HG03442 (cell line): ENCODE measurements around the gene B4GALNT4.
"Not testable (repeated sequence)": the region's sequence is repeated elsewhere in the genome, so short reads cannot be mapped to it uniquely, and the experiment has no call there.

Experiments
- ATAC-seq: cut with Tn5 transposase; IDR thresholded peaks from one replicate; pipeline ENCODE4 v1.9.1; 2021; ENCODE audit warnings: mild to moderate bottlenecking, moderate library complexity; ENCODE audit not compliant: unreplicated experiment

The B4GALNT4 gene

DNA sequence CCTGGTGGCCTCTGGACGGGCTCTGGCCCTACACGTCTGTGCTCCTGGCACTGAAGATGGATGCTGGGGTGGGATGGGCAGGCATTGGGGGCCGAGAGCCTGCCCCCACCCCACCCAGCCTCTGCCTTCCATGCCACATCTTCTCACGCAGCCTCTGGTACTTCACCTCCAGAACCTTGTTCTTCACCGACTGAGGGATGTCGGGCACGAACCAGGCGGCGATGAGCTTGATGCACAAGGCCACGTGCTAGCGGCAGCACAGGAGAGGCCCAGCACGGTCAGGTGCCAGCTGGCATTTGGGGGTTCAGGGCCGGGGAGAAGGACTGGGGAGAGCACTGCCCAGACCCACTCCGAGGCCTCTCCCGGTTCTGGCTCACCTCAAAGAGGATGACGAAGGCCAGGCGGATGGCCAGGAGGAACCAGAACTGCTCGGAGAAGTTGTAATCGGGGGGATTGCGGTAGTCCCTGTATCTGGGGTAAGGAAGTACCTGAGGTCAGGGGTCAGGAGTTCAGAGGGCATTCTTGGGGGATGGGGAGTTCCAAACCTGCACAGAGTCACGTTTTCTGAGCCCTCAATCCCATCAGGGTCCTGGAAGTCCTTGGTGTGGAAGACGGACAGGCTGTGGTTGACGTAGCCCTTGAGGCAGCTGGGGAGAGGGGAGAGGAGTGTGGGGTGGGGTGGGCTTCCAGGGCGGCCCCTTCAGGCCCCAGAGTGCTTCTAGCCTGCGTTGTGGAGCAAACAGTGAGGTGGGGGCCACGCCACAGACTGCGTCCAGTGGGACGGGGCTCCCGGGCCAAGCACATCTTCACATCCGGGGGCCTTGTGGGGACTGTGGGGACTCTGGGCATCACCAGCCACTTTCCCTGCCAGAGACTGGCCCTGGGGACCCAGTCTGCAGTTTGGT is 49.3 kb downstream of the B4GALNT4 start:
- no peak for ATAC-seq

DNA sequence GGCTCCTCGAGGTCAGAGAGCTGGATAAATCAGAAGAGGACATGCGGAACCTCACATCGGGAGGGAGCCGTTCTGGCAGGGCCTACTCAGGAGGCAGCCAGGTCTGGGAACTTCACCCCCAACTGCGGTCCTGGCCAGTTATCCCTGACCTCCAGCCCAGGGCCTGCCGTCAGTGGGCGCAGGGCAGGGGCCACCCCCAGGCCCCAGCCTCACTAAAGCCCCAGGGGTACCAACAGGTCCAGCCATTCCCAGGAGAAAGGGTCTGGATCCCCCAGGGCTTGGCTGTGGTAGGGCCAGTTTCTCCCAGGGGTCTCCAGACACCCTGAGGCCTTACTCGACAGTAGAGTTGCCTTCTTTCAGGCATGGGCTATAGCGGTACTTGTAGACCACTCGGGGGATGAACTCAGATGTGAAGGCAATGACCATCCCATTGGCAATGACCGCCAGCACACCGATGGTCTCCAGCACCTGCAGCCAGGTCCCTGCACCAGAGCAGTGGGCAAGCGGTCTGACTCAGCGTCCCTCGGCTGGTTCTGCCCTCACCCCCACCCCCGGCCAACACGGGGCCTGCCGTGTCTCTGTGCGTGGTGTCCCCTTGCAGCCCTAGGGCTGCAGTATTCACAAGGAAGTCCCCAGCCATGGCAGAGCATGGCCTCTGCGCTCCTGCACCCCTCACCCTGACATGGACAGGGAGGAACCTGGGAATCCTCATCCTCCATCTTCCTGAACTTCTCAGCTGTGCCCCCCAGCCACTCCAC is 50.1 kb downstream of the B4GALNT4 start:
- no peak for ATAC-seq

DNA sequence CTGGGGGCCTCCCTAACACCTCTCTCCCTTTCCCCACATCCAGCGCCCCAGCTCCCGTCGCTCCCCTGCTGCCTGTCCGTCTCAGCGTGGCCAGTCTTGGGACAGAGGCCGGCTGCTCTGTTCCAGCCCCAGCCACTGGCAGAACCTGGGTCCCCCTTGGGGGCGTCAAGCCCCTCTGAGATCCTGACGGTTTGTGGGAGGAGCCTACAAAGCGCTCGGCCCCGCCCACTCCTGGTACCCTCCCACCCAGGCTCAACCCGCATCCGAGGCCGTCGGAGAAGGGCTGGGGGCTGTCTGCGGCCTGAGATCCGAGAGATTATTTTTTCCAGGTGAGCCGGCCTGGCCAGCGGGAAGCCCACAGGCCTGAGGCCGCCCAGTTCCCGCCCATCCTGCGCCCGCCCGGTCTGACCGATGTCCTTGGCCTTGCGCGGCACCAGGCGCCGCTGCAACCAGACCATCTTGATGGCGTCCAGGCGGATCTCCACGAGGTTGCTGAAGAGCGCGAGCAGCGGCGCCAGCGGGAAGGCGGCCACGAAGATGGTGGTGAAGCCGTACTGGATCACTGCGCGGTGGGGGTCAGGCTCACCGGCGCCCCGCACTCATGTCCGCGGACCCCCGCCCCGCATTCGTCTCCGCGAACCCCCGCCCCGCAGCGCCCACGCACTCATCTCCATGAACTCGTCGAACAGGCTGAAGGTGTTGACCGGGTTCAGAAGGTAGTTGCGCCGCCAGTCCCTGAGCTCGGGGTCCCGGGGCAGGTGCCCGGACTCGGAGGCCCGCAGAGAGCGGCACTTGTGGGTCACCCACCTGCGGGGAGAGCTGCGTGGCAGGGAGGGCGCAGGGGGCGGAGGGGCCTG is 51.0 kb downstream of the B4GALNT4 start:
- ATAC-seq: no peak

DNA sequence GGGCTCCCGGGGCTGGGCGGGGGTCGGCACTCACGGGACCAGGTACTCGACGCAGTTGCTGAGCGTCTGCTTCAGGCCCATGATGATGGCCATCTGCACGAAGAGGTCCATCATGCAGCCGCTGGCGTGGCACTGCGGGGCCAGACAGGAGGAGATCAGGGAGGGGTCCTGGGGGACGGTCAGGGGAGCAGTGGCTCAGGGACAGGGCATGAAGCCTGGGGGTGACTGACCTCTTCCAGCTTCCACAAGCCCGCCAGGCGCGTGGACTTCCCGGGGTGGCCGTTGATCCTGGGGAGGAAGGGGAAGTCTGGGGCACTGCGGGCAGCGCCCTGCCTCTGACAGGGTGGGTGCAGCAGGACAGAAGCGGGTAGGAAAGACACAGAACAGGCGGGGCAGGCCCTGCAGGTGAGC is 51.6 kb downstream of the B4GALNT4 start:
- no peak for ATAC-seq

DNA sequence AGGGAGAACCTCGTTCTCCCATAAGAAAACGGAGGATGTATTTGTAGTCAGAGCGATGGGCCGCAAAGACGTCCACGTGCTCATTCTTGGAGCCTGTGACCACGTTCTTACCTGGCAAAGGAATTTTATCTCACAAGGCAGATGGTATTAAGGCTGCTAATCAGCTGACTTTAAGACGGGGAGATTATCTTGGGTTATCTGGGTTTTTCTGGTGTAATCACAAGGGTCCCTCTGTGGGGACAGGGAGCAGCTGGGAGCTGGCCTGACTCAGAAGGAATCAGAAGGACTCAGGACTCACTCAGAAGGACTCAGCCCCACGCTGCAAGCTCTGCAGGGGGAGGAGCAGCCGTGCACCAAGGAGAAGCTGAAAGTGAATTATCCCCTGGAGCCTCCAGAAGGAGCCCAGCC is 53.0 kb downstream of the B4GALNT4 start:
- no peak for ATAC-seq

DNA sequence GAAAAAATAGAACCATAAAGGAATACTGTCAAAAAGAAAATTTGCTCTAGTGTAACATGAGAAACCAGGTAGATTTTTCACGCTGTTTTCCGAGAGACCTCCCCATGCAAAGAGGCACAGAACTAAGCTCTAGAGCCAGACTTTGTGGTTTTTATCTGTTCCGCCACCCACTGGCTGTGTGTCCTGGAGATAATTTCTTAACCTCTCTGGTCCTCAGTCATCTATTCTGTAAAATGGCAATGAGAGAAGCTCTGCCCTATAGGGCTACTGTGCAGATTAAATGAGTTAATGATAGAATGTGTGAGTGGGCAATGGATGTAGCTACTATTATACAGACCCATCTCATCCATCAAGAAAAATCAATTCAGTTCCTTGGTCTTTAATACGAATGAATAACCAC is 54.9 kb downstream of the B4GALNT4 start:
- ATAC-seq: no peak

DNA sequence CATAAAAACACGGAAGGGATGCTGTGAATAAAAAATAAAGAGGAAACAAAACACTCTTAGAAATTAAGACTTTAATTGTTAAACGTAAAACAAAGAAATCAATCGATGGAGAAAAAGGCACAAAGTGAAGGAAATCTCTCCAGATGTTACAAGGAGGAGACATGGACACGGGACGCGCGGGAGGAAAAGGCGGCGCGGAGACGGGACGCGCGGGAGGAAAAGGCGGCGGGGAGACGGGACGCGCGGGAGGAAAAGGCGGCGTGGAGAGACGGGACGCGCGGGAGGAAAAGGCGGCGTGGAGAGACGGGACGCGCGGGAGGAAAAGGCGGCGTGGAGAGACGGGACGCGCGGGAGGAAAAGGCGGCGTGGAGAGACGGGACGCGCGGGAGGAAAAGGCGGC is 55.5 kb downstream of the B4GALNT4 start:
- not testable (repeated sequence) for ATAC-seq

DNA sequence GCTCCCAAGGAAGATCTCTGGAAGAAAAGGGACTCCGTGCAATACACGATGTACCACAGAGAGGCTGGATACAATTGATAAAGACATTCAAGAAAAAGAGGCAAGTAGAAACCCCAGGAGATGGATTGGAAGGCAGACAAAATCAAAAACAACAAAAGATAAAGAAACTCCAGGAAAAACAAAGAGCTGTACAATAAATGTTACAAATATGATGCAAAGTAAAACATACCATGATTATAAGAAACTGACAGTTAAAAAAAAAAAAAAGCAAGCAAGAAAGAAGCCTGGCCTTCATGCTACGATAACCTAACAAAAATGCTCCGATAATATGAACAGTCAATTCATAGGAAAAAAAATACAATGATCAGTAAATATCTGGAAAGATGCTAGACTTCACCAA is 56.0 kb downstream of the B4GALNT4 start:
- ATAC-seq: no peak

DNA sequence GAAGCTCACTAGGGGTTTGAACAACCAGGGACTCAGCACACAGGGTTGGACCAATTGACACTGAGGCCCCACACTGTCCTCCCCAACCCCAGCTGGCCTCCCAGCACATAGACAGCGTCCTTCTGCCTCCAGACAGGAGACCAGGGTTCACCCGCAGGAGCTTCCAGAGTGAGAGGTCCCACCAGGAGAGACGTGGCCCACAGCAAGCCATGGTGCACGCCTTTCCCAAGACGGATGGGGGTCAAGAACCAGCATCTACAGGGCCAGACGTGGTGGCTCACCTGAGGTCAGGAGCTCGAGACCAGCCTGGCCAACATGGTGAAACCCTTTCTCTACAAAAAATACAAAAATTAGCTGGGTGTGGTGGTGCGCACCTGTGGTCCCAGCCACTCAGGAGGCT is 57.6 kb downstream of the B4GALNT4 start:
- ATAC-seq: no peak

DNA sequence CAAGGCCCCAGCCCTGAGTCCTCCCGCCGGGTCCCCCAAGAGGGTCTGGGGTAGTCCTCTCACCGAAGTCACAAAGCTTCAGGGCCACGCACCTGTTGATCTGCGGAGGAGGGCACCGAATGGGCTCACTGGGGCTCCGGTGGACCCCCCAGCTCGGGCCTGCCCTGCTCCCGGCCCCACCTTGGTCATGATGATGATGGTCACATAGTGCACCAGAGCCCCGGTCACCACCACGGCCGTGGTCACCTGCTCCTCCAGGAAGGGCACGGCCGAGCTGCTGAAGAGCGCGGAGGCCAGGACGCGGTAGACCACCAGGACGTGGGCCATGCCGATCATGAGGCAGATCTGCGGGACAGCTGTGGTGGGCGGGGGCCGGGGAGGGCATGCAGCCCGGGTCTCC is 59.0 kb downstream of the B4GALNT4 start:
- ATAC-seq: no peak

DNA sequence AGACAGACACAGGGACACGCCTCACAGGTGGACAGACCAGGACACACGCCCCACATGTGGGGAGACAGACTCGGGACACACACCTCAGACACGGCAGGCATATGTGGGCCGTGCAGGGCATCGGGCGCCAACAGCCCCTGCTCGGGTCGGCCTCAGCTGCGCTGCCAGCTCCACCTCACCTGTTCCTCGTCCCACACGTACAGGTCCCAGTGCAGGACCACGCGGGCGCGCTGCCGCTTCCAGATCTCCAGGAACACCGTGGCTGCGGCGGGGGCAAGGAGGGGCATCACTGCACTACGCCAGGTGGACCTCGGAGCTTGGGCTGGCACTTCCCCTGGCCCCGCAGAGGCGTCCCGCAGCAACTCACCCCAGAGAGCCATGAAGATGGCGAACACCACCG is 60.1 kb downstream of the B4GALNT4 start:
- no peak for ATAC-seq

DNA sequence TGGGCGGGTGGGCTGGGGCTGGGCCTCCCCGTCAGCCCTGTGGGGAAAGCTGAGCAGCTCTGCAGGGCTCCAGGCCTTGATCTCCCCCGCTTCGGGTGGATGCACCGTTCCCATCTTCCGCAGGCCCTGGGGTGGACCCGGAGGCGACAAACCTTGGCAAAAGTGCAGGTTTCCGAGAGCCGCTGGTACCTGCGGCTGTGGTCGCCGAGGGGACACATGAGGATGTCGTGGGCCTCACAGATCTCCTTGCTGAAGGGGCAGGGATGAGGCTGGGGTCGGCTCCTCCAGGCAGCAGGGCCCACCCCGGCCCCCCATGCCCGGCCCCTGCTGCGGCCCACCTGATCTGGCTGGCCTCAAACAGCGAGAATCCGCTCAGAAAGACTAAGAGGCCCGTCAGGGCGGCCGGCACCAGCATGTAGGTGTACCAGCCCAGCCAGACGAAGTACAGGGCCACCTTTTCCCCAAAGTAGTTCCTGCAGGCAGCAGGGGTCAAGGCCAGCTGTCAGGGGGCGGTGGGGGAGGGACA is 60.7 kb downstream of the B4GALNT4 start:
- no peak for ATAC-seq
